HG02588 (cell line): Measurements from ENCODE around the gene GCLC.
"Not testable (repeated sequence)": the region's sequence is repeated elsewhere in the genome, so short reads cannot be mapped to it uniquely, and the experiment has no call there.

Experiments used
- ATAC-seq: cut with Tn5 transposase; IDR thresholded peaks from one replicate; pipeline ENCODE4 v1.9.1; 2021; ENCODE audit warnings: mild to moderate bottlenecking, moderate library complexity; ENCODE audit not compliant: unreplicated experiment

GCLC gene

DNA sequence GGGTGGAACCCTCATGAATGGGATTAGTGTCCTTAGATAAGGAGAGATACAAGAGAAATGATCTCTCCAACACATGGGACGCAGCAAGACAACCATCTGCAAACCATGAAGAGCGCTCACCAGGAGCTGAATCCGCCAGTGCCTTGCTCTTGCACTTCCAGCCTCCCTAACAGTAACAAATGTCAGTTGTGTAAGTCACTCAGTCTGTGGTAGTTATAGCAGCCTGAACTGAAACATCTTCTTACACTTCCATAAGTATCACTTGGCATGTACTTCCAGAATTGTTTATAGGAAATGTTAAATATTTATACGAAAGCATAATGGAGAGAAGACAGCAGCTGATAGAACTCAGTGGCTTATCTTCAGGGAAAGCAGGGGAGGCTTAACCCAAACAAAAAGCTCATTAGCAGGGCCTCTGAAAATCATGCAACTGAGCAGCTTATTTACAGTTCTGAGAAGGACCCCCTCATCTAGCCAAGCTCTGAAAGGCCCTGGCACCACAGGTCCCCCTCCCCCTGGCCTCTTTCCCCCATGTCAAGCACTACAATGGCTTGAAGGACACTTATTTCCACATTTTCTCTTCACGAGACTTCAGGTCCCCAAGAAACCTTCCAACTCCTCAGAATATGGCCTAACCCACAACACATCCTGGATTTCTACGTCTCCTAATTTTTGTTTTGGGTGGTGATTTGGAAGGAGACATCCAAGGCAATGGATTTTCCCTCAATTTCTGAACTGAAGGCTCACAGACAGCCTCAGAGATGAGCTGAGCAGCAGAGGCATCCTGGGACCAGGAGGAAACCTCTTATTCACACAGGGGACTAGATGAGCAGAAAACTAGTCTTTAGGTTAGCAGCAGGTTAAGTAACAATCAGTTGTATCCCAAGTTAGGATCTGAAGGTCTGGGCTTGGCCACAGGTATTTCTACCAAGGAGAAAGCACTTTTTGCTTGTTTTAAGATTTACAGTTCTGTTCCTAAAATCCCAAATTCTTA is 49.1 kb downstream of the GCLC start:
- no peak for ATAC-seq

- ATAC-seq, result no peak
Measured at GRCh38 chr6:53494076-53494475, 50.8 kb downstream of the GCLC start.

DNA sequence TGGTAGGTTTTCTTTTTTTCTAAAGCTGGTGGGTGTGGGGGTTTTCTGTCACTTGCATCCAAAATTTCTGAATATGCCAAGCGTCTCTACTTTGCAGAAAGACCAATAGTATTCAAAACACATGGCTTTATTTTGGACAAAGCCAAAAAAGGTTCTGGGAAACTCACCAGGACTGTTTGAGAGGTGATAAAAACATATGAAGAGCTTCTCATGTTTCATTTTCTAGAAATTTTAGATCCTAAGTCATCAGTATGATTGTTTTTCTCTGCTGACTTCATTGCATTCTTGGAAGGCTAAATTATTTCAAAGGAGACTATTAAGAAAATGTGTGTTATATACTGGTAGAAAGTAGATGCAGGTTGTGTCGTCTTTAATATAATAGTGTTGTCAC is 51.3 kb downstream of the GCLC start:
- ATAC-seq, result no peak

- no peak for ATAC-seq
Measured at GRCh38 chr6:53492860-53493634, 51.9 kb downstream of the GCLC start.

- no peak for ATAC-seq
Measured at GRCh38 chr6:53487080-53487479, 57.8 kb downstream of the GCLC start.

DNA sequence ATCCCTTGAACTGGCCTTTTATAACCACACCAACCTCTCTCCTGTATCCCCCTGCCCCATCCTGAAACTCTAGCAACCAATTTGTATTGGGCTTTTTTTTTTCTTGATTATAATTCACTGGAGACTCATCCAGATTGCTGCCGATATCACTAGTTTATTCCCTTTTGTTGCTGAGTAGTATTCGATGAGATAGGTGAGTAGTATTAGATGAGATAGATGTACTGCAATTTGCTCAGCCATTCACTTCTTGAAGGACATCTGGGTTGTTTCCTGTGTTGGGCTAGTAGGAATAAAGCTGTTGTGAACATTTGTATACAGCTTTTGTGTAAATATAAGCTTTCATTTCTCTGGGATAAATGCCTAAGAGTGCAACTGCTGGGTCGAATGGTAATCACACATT is 58.2 kb downstream of the GCLC start:
- ATAC-seq, result no peak

DNA sequence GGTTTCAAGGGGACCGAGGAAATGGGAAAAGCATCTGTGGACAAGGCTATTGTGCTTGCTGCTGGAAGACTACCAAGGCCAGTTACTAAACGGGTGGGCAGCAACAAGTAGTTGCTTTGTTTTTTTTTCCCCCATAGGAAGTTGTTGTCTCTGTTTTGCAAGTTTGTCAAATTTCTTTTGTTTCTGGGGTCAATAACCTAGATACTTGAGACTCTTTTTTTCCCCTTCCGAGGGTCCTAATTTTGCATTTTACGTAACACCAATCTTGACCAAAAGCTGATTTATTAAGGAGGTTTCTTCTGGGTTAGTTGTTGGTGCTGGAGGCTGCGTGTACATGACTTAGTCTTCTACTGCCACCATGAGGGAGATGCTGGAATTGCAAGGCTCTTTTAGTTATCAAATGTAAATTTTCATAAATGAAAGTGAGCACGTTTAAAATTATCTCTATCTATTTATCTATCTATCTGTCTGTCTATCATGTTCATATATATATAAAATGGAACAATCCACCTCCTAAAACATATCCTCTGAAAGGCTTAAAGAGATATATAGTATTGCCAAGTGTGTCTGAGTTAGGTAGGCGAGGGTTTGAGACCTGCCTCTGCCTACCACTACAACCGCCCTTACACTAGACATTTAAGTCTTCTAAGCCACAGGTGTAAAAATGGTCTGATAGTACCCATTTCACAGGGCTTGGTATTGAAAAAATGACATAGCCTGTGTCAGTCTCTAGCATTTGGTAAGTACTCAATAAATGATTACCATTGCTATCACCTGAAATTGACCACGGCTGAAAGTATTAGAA is 60.2 kb downstream of the GCLC start:
- no peak for ATAC-seq

GRCh38 chr6:53483423-53484353 is 61.2 kb downstream of the GCLC start:
- ATAC-seq, result no peak

- ATAC-seq, result no peak
Measured at GRCh38 chr6:53481323-53481722, 63.6 kb downstream of the GCLC start.

DNA sequence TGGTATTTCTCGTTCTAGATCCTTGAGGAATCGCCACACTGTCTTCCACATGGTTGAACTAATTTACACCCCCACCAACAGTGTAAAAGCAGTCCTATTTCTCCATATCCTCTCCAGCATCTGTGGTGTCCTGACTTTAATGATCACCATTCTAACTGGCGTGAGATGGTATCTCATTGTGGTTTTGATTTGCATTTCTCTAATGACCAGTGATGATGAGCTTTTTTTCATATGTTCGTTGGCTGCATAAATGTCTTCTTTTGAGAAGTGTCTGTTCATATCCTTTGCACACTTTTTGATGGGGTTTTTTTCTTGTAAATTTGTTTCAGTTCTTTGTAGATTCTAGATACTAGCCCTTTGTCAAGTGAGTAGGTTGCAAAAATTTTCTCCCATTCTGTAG is 64.1 kb downstream of the GCLC start:
- ATAC-seq, result not testable (repeated sequence)

DNA sequence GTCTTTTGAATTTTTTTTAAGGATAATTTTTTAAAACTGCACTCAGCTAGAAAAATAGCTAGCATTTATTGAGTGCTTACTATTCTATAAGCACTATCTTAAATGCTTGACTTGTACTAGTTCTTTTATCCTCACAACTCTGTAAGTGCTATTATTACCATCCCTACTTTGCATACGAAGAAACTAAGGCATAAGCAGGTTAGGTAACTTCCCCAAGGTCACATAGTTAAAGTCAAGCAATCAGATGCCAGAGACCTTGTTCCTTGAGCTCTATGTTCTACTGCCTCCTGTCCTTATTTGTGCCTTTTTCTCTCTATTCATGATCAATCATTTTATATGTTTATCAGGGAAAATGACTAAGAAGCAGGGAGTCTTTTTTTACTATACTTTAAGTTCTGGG is 65.0 kb downstream of the GCLC start:
- no peak for ATAC-seq

DNA sequence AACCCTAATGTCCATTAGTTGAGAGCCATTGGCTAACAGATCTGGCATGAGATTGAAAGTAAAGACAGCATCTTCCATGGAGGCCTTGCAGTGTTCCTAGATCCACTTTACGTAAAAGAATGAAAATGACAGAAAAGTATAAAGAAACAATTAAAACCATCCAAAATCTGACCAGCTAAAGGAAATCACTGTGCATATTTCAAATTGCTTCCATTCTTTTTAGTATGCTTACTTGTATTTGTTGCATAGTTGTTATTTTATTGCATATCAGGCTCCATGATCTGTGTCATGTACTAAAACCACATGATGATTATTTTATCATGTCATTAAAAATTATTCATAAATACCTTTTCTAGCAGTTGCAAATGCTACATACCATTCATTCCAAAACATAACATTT is 67.9 kb downstream of the GCLC start:
- ATAC-seq, result no peak

GRCh38 chr6:53474010-53474409 is 70.9 kb downstream of the GCLC start:
- ATAC-seq, result no peak

DNA sequence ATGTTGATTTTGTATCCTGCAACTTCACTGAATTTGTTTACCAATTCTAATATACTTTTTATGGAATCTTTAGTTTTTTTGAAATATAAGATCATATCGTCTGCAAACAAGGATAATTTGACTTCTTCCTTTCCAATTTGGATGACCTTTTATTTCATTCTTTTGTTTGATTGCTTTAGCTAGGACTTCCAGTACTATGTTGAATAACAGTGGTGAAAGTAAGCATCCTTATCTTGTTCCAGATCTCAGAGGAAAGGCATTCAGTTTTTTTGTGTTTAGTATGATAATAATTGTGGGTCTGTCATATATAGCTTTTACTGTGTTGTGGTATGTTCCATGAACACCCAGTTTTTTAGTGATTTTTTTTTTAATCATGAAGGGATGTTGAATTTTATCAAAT is 75.7 kb downstream of the GCLC start:
- ATAC-seq, result no peak

GRCh38 chr6:53466257-53466656 is 78.6 kb downstream of the GCLC start:
- ATAC-seq, result no peak

DNA sequence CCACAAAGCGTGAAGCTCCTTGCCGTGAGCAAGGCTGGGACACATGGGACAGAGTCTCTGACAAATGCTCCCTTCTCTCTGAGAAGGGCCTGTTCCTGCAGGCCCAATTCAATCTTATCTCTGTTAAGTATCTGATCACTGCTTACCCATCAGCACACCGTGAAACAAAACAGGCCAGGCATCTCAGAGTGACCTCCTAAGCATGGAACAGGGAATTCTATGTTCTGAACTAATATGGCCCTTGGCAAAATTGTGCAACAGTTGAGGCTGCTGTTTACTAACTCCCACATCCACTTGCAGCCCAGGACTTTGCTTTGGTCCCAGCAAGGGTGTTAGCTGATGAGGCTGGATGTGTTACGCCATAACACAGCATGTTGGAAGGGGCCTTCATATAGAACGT is 79.2 kb downstream of the GCLC start:
- ATAC-seq, result no peak

DNA sequence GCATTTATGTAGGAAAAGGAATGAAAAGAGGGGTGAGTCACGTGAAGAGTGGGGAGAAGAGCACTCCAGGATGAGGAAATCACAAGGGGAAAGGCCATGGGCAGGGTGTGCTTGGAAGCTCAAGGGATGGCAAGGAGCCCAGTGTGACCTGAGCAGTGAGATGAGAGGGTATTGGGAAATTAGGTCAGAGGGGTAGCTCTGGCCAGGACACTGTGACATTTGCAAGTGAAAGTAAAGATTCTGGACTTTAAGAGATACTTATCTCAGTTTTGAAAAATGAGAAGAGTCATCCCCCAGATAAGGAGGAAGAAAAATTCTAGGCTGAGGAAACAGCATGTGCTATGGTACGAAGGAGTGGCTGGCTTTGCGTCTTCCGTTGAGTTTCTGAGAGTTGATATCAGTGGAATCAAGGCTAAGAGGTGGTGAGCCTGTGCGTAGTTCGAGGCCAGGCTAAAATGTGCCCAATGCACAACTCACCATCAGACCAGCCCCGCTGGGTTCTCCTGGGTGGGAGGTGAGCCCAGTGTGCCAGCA is 79.9 kb downstream of the GCLC start:
- ATAC-seq, result no peak

GRCh38 chr6:53464483-53464882 is 80.4 kb downstream of the GCLC start:
- ATAC-seq, result no peak

DNA sequence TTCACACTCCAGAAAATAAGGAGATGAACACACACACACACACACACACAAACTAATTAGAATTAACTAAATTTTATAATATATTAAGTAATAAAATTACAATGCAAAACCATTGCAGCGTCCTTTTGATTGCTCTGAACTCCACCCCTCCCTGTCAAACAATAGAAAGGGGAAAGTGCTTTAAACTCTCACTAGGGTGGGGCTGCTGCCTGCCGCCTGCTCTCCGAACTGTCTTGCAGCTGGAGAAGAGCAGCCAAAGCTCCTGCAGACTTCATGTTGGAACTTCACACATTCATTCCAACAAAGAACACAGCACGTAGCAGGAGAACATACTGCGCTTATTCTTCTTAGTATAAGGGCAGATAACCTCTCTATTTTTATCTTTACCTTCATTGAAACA is 83.2 kb downstream of the GCLC start:
- no peak for ATAC-seq
